ENCODE measurements around the gene NTM.
"Not testable (repeated sequence)": the region's sequence is repeated elsewhere in the genome, so short reads cannot be mapped to it uniquely, and the experiment has no call there.

Gene NTM

DNA sequence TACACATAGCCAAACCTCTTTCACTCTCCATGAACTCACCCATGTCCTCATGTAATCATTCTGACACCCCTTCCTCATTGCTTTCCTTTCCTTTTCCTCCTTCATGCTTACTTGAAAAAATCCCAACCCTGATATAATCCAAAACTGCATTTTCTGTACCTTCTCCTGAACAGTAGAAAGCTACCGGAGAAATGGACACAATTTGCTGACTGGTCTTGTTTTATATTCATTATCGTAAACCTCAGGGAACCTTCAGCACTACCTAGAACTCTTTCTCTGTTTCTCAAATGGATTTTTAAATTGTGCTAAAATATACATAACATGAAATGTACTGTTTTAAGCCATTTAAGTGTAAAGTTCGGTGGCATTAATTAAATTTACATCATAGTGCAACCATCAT lies 996.9 kb downstream of the NTM start:
- H3K9me3 ChIP-seq (ENCODE audit: control insufficient read depth, low read length) = peaks cover 13% of the 10 kb centered on the region
- H3K4me3 ChIP-seq (ENCODE audit: low read length) = no peak overlapping the region
- no peak for DNase-seq (ENCODE audit: low read depth)
- no peak overlapping the region for H3K9ac ChIP-seq (ENCODE audit: low read length)
- H3K27me3 ChIP-seq (replicated peaks; ENCODE audit: control insufficient read depth, insufficient read depth, low read length) = no peaks in the 10 kb centered on the region
- no peaks in the 10 kb centered on the region for H3K36me3 ChIP-seq (ENCODE audit: control insufficient read depth, insufficient read depth, low read length, severe bottlenecking)
- no peaks in the 10 kb centered on the region for H3K4me1 ChIP-seq (ENCODE audit: control insufficient read depth, insufficient read depth, low read length)

DNA sequence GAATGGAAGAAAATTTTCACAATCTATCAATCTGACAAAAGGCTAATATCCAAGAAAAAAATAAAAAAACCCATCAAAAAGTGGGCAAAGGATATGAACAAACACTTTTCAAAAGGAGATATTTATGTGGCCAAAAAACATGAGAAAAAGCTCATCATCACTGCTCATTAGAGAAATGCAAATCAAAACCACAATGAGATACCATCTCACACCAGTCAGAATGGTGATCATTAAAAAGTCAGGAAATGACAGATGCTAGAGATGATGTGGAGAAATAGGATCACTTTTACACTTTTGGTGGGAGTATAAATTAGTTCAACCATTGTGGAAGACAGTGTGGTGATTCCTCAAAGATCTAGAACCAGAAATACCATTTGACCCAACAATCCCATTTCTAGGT lies 999.7 kb downstream of the NTM start:
- not testable (repeated sequence) for H3K4me3 ChIP-seq (ENCODE audit: low read length); H3K9ac ChIP-seq (ENCODE audit: low read length); DNase-seq (ENCODE audit: low read depth); H3K36me3 ChIP-seq (ENCODE audit: control insufficient read depth, insufficient read depth, low read length, severe bottlenecking); H3K27me3 ChIP-seq (replicated peaks; ENCODE audit: control insufficient read depth, insufficient read depth, low read length); H3K4me1 ChIP-seq (ENCODE audit: control insufficient read depth, insufficient read depth, low read length)
- H3K9me3 ChIP-seq (ENCODE audit: control insufficient read depth, low read length) = peaks cover 13% of the 10 kb centered on the region

DNA sequence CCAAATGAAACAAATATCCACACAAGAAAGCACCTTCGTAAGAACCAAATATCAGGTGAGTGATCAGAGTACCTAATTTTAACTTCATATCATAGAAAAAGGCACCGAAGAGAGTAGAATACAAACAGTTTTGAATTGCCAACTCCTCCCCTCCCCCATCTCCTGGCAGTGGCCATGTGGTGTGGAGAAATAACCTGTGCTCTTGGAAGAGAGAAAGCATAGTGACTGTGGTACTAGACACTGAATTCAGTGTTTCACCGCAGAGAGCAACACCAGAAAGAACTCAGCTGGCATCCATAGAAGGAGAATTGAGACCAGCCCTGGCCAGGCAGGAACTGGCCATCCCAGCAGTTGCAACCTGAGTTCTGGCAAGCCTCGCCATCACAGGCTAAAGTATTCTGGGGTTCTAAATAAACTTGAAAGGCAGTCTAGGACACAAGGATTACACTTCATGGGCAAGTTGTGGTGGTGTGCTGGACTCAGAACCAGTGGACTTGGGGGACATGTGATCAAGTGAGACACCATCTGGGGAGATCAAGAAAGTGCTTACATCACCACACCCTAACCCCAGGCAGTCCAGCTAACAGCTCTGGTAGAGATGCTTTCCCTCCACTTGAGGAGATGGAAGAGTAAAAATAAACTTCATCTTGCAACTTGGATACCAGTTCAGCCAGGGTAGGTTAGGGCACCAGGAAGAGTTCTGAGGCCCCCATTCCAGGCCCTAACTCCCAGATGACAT lies 1003.2 kb downstream of the NTM start:
- H3K4me3 ChIP-seq (ENCODE audit: low read length) = no peak overlapping the region
- H3K4me1 ChIP-seq (ENCODE audit: control insufficient read depth, insufficient read depth, low read length) = no peaks in the 10 kb centered on the region
- H3K36me3 ChIP-seq (ENCODE audit: control insufficient read depth, insufficient read depth, low read length, severe bottlenecking) = no peaks in the 10 kb centered on the region
- DNase-seq (ENCODE audit: low read depth) = no peak
- H3K9me3 ChIP-seq (ENCODE audit: control insufficient read depth, low read length) = no peaks in the 10 kb centered on the region
- peaks cover 7% of the 10 kb centered on the region for H3K27me3 ChIP-seq (replicated peaks; ENCODE audit: control insufficient read depth, insufficient read depth, low read length)
- H3K9ac ChIP-seq (ENCODE audit: low read length) = no peak overlapping the region

DNA sequence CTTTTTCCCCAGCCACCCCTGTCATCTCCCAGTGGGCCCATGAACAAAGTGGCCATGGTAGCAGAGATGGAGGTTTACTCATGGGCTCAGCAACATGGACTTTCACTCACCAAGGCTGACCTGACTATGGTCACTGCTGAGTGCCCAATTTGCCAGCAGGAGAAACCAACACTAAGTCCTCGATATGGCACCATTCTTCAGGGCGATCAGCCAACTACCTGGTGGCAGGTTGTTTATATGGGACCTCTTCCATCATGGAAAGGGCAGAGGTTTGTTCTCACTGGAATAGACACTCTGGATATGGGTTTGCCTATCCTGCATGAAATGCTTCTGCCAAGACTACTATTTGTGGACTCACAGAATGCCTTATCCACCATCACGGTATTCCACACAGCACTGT lies 1009.1 kb downstream of the NTM start:
- Histone ChIP-seq H3K9me3 (ENCODE audit: control insufficient read depth, low read length) (peaks cover 4% of the 10 kb centered on the region), H3K4me1 (ENCODE audit: control insufficient read depth, insufficient read depth, low read length) (no peaks in the 10 kb centered on the region), H3K9ac (ENCODE audit: low read length) (no peak overlapping the region), H3K36me3 (ENCODE audit: control insufficient read depth, insufficient read depth, low read length, severe bottlenecking) (no peaks in the 10 kb centered on the region), H3K27me3 (replicated peaks; ENCODE audit: control insufficient read depth, insufficient read depth, low read length) (peaks cover 7% of the 10 kb centered on the region), H3K4me3 (ENCODE audit: low read length) (no peak overlapping the region)
- DNase-seq (ENCODE audit: low read depth) = no peak

Data from adipocyte (in vitro differentiated cells).